GM04503 (cell line): ENCODE results near the gene CDHR2.

ENCODE experiments used
- DNase-seq: peaks from one replicate; pipeline ENCODE4 v3.0.0-alpha.2; 2012; ENCODE audit warnings: low read depth

The CDHR2 gene

DNA sequence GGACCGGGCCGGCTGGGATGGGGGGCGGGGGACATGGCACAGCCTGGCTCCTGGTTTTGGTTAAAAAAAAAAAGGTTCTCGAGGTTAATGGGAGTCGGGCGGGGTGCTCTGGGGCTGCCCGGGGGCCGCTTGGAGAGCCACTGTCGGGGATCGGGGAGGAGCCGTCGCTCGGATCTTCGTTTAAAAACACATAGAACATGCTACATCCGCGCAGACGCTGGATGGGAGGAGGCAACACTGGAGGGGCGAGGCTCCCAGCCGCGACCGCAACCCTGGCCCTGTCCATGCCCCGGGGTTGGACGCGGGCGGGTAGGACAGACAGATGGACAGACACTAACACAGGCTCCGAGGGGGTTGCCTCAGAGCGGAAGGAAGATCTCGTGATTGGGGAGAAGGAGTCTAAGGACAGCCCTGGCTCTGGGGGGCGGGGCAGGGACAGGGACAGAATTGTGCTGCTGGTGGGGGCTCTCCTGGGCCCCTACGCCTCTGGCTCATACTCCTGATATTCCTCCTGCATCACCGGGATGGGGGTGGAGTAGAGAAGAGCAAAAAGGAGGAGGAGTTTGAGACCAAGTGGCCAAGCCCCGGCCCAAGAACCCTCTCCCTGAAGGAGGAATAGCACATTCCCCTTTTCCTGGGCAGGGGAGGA, 71.3 kb downstream of the CDHR2 start:
- DNase-seq = no peak

DNA sequence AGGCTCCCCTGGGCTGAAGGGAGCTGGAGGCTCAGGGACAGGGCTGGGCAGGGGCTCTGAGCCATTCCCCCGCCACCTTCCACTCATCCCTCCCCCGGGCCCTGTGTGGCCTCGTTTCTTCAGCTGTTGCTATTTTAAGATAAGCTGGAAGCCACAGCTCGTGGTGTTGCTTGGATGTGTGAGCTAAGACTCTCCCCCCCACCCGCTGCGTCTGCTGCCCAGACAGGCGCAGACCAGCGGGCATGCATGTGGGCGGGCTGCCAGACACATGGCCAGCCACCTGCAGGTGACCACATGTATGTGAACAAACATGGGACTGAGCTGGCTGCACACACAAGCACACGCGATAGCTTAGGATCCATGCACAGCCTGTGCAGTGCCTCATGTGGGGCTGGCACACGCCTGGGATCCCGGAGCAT, 72.5 kb downstream of the CDHR2 start:
- no peak for DNase-seq

DNA sequence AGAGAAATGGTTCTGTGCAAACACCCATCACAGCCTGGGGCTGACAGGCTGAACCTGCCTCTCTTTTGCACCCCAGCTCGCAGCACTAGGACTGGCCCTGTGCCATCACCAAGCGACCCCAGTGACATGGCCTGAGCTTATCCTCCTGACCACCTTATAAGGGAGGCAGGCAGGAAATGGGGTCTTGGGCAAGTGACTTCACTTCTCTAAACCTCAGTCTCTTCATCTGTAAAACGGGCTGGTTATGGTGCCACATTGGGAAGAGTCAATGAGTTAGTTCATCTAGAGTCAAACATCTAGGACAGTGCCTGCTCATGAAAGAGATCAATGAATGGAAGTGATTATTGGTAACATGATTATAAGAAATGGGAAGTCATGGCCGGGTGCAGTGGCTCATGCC, 75.0 kb downstream of the CDHR2 start:
- DNase-seq = no peak

DNA sequence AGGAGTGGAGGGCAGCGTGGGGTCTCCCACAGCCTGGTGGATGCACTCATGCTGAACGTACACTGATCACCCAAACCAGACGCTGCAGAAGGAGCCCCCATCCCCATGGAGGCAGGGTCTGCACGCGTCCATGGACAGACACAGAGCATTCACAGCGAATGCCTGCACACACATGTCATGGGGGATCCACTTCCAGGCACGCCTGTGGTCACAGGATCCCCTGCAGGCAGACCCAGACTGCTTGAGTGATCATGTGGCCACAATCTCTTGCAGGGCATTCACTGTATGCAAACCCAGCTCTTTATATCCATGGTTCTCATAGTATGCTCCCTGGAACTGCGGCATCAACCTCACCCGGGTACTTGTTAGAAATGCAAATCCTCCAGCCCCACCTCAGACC, 75.8 kb downstream of the CDHR2 start:
- no peak for DNase-seq

DNA sequence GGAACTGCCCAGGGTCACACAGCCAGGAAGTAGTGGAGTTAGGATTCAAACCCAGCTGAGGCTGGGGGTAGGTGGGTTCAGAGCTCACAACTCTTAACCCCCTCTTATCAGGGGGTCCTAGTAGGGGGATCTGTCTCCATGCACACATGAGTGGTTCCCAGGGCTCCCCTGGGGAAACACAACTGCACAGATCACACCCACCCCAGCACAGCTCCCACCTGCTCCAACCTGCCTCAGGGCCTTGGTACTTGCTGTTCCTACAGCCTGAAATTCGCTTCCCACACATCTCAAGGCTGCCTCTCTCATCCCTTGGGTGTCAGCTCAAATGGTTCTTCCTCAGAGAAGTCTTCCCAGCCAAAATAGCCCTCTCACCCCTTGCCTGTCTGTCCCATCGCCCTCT, 76.4 kb downstream of the CDHR2 start:
- DNase-seq = no peak

DNA sequence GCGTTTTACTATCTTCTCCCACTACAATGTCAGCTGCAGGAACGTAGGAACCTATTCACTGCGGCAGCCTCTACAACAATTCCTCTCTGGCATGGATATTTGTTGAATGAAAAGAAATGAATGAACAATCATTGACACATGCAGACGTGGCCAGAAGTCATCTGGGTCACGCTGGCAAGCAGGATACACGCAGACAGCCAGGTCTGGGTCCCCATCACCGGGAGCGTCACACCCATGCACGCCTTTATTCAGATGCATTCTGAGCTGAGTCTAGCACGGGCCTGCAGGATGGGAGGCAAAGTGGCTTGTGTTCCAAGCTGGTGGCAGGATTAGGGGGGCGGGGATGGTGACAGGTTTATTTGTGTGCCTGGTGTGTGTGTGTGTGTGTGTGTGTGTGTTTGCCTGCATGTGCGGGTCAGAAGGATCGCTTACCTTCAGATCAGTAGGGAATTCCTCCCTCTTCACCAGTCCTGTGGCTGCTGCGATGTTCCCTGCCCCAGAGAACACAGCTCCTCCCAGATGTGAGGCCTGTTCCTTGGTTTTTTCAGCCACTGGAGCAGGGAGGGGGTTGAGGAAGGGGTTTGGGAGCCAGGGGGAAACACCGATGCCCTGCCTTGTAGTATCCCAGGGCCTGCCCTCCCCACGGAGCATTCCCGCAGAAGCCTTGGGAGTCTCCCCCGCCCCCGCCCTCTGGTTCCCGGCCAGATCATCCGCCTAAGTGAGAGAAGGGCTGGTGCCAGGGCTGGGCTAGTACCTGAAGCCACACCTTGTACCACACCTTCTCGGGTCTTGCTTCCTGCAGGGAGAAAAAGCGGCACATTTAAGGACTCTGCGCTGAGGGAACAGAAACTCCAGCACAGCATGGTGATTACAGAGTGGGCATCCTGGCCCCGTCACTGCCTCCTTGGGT, 77.1 kb downstream of the CDHR2 start:
- no peak for DNase-seq

DNA sequence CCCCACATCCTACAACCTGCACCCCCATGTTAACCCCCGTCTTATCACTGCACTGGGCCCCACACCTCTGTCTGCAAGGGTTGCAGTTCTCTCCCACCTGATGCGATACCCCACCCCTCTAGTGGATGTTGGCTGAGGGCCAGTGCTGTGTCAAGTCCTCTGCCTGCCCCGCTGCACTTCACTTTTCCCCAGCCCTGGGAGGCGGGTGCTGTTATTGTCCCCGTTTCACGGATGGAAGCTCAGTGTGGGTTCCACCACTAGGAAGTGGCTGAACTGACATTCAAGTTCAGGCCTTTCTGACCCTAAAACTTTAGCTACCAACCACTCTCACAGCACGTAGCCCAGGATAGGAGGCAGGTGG, 77.7 kb downstream of the CDHR2 start:
- no peak for DNase-seq

DNA sequence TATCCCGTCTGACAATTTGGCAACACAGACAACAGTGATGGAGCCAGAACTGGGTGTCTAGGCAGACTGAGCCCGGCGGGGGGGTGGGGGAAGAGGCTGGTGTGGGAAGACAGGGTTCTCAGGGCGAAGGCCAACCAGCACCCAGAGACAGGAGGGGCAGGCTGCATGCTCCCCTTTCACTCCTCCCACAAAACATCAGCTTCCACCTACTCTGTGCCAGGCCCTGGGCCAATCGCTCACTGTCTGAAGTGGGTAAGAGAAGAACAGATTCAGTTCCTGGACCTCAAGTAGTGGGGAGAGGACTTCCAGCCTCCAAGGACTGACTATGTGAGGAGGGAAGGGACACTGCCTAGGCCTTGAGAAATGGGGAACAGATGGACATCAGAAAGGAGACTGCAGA, 78.4 kb downstream of the CDHR2 start:
- DNase-seq = no peak

DNA sequence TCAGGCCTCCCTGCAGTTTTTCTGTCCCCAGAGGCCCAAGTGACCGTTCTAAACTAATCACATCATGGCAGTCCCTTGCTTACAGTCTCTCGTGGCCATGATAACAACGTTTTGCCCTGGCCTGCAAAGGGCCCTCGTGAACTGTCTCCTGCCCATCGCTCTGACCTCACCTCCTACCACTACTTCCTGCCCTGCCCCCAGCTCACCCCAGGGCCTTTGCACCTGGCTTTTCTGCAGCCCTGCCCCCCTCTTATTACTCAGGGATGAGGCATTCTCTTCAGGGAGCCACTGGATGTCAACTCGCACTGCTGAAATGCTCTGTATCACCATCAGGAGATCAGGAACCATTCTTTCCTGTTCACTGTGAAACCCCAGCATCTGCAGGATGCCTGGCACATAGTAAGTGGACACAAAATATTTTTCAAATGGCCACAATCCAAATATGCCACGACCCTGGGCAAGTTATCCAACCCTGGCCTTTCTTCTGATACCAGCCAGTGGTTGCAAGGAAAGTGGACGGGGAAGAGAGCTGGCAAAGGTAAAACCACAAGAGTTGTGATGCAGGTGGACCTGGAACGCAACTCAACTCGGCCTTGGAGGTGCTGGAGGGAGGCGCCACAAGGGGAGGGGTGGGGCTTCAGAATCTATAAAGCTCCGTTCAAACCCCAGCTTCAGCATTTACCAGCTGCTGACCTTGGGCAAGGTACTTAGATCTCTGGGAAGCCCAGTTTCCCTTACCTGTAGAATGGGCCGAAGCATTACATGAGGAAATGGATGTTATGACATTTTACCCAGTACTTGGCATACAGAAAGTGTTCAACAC, 79.5 kb downstream of the CDHR2 start:
- DNase-seq = no peak

DNA sequence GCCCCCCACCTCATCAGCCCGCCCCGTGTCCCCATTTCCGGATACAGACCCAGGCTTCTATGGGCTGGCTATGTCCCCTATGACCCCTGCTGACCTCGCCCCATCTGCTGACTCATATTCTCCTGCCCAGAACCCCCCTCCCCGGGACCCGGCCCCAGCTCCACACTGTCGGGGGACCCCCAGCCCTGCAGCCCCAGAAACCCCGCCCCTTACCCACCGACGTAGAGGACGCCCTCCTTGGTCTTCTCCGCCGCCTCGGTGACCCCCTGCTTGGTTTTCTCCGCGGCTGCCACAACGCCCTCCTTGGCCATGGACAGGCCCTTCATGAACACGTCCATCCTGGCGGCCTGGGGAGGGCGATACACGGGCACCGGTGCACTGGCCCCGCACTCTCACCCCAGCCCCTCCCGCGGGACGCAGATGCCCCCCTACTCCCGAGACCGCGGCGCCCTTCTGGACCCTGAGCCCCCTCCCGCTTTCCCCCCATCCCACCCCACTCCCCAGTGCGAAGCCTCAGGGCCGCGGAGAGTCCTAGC, 80.2 kb downstream of the CDHR2 start:
- DNase-seq = no peak

DNA sequence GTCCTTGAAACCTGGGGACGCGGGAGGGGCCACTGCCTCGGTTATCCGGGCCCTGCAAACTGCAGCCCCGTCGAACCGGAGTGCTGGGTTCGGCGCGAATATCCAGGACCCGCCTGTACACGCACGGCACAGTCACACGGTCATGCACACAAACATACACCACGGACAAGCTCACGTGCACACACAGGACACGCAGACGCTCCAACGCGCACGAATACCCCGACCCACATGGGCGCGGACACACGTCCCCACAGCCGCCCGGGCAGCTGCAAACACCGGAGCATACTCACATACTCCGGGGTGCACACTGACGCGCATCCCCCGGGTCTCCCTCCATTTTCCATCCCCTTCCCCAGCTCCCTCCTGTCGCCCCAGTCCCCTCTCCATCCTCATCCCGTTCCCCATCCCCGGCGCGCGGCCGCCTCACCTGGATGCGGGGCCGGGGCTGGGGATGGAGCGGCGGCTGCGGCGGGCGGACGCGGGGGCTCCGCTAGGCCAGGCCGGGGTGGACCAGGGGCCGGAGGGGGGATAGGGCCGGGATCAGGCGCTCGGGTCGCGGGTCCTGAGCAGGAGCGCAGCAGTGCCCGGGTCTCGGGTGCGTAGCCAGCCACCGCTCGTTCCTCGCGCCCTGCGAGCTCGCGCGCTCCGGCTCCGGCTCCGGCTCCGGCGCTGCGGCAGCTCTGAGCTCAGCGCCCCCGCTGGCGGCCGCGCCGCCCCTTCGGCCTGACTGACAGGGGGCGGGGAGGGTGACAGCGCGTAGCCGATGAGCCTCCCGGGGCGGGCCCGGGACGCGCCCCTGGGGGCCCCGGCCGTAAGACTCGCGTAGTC, 80.9 kb downstream of the CDHR2 start, which contains the start of the genes EIF4E1B and SNCB:
Gene EIF4E1B (plus strand): TSS at position 823 of the 828 bp plus-strand sequence. CDS start 12,113 bp downstream, outside the sequence.
Gene SNCB (minus strand): TSS at position 682 of the 828 bp plus-strand sequence. CDS start 880 bp downstream, outside the sequence.
- DNase-seq = no peak

DNA sequence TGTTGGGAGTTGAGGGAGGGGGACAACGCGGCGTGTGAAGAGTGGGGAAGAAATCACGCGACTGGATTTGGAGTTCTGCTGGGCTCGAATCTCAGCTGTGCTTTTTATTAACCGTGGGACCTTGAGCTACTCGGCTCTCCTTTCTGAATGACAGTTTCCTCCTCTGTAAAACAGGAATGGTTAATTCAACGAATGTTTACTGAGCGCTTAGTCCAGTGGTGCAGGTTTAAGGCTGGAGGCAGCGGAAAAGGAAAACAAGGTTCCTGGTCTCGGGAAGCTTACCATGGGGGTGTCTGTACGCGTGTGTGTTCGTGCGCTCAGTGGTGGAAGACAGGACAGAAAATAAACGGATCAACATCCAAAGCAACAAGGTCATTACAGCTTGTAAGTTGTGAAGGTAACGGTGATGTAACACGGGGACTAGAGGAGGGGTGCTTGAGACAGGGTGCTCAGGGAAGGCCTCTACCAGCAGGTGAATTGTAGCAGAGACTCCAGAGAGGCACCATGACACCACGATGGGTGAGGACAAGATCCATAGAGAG, 81.6 kb downstream of the CDHR2 start:
- no peak for DNase-seq

DNA sequence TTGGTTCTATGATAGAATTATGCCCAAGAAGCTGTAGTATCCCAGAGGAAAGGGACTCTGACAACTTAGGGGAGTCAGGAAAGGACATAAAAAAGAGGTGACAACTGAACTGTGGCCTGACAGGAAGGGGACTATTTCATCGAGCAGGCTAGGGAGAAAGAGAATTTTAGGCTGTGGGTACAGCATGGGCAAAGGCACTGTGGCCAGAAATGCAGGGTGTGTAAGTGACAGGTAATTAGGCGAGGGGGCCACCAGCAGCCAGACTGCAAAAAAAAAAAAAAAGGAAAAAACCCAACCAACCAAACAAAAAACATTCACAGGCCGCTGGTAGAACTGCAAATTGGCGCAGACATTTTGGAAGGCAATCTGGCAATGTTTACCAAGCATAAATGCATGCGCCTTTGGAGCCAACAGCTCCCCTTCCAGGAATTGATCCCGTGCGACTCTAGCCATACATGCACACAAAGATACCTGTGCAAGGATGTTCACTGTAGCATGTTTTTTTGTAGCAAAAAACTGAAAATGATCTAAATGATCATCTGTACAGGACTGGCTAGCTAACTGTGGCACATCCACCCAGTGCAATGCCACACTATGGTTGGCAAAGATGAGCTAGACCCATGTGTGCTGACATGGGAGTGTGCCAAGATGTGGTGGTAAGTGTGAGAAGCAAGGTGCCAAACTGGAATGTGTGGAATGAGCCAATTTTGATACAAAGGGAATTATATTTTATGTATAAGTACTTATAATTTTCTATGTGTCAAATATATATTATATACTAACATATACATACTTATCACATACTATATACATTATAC, 82.5 kb downstream of the CDHR2 start:
- DNase-seq = no peak

DNA sequence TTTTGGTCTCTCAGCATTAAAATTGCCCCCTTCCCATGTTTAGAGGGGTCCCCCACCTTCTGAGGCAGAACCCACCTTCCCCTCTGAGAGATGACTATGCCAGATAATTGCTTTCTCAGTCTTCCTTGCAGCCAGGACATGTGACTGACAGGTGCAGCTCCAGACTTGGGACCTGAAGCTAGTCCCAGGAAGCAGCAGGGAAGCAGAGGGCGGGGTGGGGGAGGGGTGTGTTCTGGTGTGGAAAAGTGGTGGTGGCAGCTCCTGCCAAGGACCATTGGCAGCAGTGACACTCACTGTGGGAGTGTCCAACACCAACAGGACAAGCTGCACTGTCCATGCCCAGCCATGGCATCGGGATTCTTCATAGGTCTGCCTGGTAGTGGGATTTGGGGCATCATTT, 83.6 kb downstream of the CDHR2 start:
- DNase-seq = no peak

DNA sequence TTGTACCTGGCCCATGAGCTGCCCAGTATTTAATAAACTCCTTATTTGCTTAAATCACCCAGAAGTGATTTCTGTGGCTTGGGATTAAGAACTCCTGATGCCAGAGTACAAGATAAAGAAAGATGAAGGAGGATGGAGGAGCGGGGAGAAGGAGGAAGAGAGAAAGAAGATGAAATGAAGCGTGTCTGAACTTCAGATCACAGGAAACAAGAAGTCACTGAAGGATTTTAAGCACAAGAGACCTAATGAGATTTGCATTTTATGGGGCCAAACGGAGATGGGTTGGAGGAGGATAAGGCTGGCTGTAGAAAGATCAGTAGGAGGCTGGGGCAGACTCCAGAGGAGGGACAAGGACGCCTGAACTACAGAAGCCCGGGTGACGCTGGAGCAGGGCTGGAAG, 84.5 kb downstream of the CDHR2 start:
- no peak for DNase-seq

DNA sequence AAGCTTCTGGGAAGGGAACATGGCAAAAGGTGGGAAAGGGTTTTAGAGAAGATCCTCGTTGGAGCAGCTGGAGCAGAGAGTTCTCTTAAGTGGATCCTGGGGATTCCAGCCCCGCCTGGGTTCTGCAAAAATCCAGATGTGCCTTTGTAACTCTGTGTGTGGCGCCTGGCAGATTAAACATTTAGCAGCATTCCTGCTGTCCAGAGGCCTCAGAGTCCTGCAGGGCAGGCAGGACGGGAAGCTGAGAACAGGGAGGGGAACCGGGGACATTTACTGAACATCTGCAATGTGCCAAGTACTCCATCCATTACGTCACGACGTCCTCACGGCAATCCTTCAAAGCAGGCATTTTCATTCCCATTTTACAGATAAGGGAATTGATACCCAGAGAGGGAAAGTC, 87.3 kb downstream of the CDHR2 start:
- no peak for DNase-seq

DNA sequence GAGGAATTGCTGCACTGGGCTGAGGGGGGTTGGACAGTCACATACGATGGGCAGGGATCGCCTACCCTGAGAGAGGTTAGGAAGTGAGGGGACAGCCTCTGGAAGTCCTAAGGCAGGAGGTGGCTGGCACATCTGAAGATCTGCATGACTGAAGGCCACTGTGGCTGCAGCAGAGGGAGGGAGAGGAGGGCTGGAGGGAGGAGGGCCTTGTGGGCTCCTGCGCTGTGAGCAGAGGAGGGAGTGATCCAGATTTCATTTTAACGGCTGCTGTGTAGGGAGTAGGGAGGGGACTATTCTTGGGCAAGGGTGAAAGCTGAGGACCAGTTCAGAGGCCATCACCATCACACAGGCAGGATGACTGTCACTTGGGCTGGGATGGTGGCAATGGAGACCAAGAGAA, 88.4 kb downstream of the CDHR2 start:
- DNase-seq = no peak

DNA sequence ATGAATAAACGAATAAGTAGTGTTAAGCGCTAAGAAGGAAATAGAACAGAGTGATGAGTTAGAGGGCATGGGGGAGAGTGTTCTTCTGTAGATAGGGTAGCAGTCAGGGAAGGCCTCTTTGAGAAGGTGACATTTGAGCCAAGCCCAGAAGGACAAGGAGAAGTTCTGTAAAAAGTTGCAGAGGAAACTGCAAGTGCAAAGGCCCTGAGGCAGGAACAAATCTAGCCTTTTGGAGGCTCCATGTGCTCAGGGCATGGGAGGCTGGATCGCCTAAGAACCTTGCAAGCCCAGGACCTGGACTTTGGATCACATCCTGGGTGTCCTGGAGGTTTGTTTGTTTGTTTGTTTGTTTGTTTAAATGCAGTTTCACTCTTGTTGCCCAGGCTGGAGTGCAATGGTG, 89.3 kb downstream of the CDHR2 start:
- DNase-seq = no peak

DNA sequence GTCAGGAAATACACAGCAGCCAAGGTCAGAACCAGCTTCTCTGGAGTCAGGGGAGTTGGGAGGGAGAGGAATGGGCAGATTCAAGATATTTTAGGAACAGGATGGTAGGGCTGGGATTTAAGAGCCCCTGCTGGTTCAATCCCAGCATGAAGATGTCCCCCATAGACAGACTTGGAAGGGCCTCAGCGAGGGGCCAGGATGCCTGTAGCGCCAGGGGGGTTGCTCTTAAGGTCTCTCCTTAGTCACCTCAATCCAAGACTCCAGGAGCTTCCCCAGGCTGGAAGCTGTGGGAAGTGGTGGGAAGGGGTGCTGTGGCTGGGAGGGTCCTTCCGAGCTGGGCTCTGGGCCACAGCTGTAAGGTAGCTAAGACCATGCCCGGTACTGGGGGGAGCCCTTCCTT, 90.1 kb downstream of the CDHR2 start:
- no peak for DNase-seq

DNA sequence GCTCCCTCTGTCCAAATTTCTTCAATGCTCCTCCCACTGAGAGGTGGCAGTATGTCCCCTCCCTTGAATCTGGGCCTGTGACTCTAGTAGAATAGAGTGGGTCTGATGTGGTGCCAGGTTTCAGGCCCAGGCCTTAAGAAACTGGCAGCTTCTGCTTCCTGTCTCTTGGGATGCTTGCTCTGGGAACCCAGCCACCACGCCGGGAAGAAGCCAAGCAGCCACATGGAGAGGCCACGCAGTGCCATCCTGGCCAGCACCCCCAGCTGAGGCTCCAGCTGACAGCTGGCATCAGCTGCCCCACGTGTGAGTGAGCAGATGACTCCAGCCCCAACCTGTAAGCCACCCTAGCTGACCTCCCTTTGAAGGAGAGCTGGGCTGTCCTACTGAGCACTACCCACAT, 90.8 kb downstream of the CDHR2 start:
- no peak for DNase-seq
